Fibroblast of villous mesenchyme (primary cell): ENCODE data around the gene MINDY4. TPM values are rescaled to one million over a fixed set of nuclear protein-coding genes. Genes with fewer than 3 reads are reported as not detected.
A peak's percentile ranks its signal among the peaks of the same experiment; 100 is the strongest.
"Not testable (repeated sequence)": the region's sequence is repeated elsewhere in the genome, so short reads cannot be mapped to it uniquely, and the experiment has no call there.

Source experiments
- DNase-seq: peaks from one replicate; pipeline ENCODE4 v3.0.0-alpha.2; 2010; ENCODE audit warnings: low read depth
- H3K4me3 ChIP-seq: 2 replicates; pipeline ENCODE4 v1.5.1; 2011; ENCODE audit warnings: low read depth, mild to moderate bottlenecking, low read length
- total RNA-seq: library from RNA; depleted of rRNA; stranded (reverse); fragments of >200 nt; gene quantifications from 2 replicates; pipeline ENCODE4 v1.2.3, GENCODE V29; 2012
- TF ChIP-seq, protein P1 (sequence below): IDR thresholded peaks from 2 replicates; pipeline ENCODE4 v1.5.1; 2012; ENCODE audit warnings: low read depth, mild to moderate bottlenecking, low read length; ENCODE audit not compliant: insufficient read depth

MINDY4 gene
- total RNA-seq, 1 donor = 17.3 TPM

DNA sequence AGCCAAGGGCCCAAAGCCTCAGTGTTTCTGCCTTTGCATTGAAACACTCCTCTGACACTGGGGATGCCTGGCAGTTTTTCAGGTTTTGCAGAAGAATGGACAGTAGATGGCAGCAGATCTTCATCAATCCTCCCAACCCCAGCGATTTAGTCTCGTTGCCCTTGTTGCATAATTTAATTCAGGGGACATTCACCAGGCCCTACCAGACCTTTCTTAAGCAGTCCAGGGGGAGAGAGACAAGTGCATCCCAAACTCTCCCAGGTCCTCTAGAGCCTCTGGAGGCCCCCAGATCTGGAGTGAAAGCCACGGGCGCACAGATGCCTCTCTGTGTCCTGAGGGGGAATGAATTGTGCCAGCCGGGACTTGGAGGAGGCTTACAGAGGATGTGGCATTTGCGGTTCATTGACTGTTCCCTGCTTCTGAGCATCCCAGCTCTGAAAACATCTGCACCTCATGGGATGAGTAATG, 29.6 kb downstream of the MINDY4 start:
- no peak overlapping the region for H3K4me3 ChIP-seq
- TF ChIP-seq, protein P1, sequence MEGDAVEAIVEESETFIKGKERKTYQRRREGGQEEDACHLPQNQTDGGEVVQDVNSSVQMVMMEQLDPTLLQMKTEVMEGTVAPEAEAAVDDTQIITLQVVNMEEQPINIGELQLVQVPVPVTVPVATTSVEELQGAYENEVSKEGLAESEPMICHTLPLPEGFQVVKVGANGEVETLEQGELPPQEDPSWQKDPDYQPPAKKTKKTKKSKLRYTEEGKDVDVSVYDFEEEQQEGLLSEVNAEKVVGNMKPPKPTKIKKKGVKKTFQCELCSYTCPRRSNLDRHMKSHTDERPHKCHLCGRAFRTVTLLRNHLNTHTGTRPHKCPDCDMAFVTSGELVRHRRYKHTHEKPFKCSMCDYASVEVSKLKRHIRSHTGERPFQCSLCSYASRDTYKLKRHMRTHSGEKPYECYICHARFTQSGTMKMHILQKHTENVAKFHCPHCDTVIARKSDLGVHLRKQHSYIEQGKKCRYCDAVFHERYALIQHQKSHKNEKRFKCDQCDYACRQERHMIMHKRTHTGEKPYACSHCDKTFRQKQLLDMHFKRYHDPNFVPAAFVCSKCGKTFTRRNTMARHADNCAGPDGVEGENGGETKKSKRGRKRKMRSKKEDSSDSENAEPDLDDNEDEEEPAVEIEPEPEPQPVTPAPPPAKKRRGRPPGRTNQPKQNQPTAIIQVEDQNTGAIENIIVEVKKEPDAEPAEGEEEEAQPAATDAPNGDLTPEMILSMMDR = peak; percentile 72
- DNase-seq = peak; percentile 83

DNA sequence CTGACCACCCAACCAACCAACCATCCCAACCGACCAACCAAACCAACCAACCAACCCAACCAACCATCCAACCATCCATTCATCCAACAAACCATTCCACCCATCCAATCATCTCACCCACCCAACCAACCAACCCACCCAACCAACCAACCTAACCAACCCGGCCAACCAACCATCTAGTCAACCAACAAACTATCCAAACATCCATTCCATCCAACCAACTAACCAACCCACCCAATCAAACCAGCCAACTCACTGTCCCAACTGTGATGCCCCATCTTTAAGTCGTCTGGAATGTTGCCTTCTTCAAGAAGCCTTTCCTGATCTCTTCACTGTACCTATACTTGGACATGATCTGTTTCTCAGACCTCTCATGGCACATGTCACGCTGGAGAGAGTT, 31.6 kb downstream of the MINDY4 start:
- H3K4me3 ChIP-seq = no peak overlapping the region
- TF ChIP-seq, protein P1 = no peak
- no peak for DNase-seq

DNA sequence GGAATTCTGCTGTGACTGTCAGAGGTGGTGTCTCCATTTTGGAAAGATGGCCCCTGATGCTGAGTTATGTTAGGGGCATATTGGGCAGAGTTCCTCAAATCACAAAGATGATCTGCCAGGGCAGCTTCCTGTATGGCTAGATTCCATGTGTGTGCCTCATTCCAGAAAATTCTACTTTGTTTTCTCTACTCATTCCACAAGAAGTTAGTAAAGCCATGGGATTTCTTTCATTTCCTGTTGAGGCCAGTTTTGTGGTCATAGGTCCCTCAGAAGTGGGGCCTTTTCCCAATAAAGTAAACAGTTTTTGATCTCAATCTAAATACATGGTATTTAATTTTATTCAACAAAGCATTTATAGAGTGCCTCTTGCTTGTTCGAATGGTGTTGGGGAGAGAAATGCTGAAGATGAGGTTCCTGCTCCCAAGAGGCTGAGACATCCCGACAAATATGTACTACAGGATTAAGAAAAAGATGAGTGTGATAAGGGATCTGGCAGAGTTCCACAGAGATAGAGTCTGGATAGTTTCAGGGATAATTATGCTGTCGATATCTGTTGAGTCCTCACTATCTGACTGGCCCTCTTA, 33.0 kb downstream of the MINDY4 start:
- TF ChIP-seq, protein P1 = no peak
- H3K4me3 ChIP-seq = no peak overlapping the region
- peak; percentile 91 for DNase-seq

DNA sequence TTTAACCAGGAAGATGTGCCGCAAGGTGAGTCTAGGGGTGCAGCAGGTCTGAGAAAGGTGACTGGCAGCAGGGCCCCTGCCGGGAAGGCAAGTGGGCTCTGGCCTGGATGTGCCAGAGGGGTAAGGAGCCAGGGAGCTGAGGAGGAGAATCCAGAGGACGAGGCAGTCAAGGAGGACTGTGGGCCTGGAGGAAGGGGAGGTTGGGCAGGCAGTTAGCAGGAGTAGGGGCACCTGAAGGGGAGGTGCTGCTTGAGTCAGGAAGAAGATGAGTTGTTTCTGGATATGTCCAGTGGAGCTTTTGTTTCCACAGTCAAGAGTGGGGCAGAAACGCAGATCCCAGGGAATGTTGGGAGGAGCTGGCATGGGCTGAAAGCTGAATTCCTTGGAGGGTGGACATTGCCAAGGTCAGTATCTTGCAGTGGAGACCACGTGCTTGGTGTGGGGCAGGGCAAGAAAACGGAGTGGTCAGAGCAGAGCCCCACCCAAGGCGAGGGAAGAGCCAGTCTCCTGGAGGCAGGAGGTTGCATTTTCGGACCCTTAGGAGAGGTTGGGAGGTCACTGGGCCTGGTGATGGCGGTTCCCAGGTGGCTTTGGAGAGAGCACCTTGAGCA, 34.0 kb downstream of the MINDY4 start:
- TF ChIP-seq, protein P1 = no peak
- DNase-seq = no peak
- no peak overlapping the region for H3K4me3 ChIP-seq

DNA sequence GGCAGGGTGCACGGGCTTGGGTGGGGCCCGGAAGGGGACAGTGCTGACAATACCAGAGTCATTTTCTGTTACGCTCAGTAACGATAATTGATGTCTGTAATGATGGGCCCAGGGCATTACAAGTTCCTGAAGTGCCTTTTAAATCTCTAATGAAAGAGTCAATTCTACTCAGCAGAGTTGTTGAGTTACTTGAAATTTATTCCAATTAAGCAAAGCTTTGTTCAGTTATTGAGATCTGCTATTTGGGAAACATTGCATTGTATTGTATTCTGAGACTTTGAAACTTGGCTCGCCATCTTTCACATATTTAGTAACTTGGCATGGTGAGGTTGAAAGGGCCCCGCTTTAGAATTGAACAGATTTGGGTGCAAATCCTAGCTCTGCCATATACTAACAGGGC, 34.7 kb downstream of the MINDY4 start:
- no peak overlapping the region for H3K4me3 ChIP-seq
- TF ChIP-seq, protein P1 = no peak
- no peak for DNase-seq

DNA sequence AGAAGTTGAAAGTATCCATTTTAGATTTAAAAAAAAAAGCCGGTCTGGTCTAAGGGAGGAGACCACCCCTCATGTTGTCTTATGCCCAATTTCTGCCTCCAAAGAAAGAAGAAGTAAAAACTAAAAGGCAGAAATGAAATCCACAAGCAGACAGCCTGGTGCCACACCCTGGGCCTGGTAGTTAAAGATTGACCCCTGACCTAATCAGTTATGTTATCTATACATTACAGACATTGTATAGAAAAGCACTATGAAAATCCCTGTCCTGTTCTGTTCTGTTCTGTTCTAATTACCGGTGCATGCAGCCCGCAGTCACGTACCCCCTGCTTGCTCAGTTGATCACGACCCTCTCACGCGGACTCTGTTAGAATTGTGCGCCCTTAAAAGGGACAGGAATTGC, 36.3 kb downstream of the MINDY4 start:
- DNase-seq, H3K4me3 ChIP-seq: not testable (repeated sequence)

DNA sequence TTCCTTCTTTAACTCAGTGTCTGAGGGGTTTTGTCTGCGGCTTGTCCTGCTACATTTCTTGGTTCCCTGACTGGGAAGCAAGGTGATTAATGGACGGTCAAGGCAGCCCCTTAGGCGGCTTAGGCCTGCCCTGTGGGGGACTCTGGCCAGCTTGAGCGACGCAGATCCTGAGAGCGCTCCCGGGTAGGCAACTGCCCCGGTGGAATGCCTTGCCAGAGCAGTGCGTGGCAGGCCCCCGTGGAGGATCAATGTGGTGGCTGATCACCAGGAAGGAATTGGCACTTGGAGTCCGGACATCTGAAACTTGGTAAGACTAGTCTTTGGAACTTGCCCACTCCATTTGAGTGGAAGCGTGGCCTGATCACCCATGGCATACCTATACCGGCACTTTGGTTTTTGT, 36.7 kb downstream of the MINDY4 start:
- not testable (repeated sequence) for DNase-seq

DNA sequence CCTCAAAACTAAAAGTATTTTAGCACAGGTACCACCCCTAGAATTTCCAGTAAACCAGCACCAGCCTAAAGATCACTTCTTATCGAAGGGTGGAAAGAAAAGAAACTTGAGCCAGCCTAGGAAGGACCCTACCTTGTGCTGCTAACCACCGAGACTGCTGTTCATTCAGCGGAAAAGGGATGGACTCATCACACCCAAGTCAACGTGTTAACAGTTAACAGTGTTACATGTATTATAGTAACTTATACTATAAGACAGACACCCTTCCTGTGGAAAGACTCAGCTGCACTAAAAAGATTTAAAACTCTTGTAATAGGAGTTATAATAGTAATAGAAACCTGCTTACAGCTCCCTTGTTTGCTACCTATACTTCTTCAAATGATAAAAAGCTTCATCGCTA, 39.8 kb downstream of the MINDY4 start:
- H3K4me3 ChIP-seq = no peak overlapping the region
- DNase-seq = no peak
- TF ChIP-seq, protein P1 = no peak

More for the DNA sequence above, 36.7 kb downstream of the MINDY4 start:
- H3K4me3 ChIP-seq = not testable (repeated sequence)
